ENCODE measurements around the gene DUSP3. TPM values are rescaled to one million over a fixed set of nuclear protein-coding genes. Genes with fewer than 3 reads are reported as not detected.
A peak's percentile ranks its signal among the peaks of the same experiment; 100 is the strongest.

The DUSP3 gene
- total and polyA plus RNA-seq, 2 of the 13 experiments (the other 11 are each of a cell fraction or from before 2014, with no cell fraction given): 60.0 to 71.5 TPM

DNA sequence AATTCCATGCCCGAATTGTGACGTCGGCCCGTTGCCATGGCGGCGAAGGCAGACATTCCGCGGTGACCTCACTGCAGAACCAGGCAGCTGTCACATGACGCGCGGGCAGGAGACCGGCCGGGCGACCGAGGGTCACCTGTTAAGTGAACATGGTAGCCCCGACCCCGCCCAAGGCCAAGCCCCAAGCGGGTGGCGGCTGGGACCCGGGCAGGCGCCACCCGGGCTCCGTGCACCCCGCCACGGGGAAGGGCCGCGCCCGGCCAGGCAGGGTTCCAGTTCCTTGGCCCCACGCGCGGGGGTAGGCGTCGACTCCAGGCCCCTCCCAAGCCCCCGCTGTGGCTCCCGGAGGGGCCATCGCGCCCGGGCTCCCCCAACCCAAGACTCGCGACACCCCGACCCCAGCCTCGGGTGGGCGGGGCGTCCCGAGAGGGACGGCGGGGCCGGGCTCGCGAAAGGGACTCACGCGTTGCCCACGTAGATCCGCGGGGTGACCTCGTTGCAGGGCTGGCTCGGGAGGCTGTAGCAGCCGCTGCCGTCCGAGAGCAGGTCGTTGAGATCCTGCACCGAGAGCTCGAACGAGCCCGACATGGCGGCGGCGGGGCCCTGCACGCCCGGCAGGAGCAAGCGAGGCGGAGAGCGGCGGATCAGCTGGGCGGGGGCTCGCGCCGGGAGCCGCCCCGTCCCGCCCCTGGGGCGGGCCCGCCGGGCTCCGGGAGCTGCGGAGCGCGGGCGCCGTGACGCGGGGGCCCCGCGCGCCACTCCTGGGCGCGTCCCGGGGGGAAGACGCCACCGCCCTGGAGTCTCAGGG, at the start of gene DUSP3 (continued):
- TF ChIP-seq, protein P1, sequence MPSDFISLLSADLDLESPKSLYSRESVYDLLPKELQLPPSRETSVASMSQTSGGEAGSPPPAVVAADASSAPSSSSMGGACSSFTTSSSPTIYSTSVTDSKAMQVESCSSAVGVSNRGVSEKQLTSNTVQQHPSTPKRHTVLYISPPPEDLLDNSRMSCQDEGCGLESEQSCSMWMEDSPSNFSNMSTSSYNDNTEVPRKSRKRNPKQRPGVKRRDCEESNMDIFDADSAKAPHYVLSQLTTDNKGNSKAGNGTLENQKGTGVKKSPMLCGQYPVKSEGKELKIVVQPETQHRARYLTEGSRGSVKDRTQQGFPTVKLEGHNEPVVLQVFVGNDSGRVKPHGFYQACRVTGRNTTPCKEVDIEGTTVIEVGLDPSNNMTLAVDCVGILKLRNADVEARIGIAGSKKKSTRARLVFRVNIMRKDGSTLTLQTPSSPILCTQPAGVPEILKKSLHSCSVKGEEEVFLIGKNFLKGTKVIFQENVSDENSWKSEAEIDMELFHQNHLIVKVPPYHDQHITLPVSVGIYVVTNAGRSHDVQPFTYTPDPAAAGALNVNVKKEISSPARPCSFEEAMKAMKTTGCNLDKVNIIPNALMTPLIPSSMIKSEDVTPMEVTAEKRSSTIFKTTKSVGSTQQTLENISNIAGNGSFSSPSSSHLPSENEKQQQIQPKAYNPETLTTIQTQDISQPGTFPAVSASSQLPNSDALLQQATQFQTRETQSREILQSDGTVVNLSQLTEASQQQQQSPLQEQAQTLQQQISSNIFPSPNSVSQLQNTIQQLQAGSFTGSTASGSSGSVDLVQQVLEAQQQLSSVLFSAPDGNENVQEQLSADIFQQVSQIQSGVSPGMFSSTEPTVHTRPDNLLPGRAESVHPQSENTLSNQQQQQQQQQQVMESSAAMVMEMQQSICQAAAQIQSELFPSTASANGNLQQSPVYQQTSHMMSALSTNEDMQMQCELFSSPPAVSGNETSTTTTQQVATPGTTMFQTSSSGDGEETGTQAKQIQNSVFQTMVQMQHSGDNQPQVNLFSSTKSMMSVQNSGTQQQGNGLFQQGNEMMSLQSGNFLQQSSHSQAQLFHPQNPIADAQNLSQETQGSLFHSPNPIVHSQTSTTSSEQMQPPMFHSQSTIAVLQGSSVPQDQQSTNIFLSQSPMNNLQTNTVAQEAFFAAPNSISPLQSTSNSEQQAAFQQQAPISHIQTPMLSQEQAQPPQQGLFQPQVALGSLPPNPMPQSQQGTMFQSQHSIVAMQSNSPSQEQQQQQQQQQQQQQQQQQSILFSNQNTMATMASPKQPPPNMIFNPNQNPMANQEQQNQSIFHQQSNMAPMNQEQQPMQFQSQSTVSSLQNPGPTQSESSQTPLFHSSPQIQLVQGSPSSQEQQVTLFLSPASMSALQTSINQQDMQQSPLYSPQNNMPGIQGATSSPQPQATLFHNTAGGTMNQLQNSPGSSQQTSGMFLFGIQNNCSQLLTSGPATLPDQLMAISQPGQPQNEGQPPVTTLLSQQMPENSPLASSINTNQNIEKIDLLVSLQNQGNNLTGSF (CRISPR knock-in tag; IDR thresholded peaks at IDR 0.05): peak; percentile 59
- TF ChIP-seq ARID5B (CRISPR knock-in tag; IDR thresholded peaks at IDR 0.05): peak; percentile 46
- no peak for TF ChIP-seq PHB2 (IDR thresholded peaks at IDR 0.05; ENCODE audit: partially characterized antibody)
- TF ChIP-seq PTBP1 (IDR thresholded peaks at IDR 0.05; ENCODE audit: low read depth, low read length, poor library complexity, severe bottlenecking): peak; percentile 64
- peak; percentile 82; the same call in 1 of the 2 replicates for TF ChIP-seq SIN3A (IDR thresholded peaks at IDR 0.05; ENCODE audit: borderline replicate concordance, low read depth, low read length)
- no peak; the same call in none of the 2 replicates for TF ChIP-seq FOXO1 (CRISPR knock-in tag; IDR thresholded peaks at IDR 0.05)
- TF ChIP-seq ZNF549 (CRISPR knock-in tag; IDR thresholded peaks at IDR 0.05): no peak
- peak; percentile 77 for TF ChIP-seq POLR2AphosphoS5 (IDR thresholded peaks at IDR 0.05; ENCODE audit: low read depth, low read length)
- no peak for TF ChIP-seq SOX6 (IDR thresholded peaks at IDR 0.05)
- TF ChIP-seq SOX6 (CRISPR knock-in tag; IDR thresholded peaks at IDR 0.05): no peak; the same call in none of the 2 replicates
- no peak for TF ChIP-seq ZNF775 (CRISPR knock-in tag; IDR thresholded peaks at IDR 0.05; ENCODE audit: borderline replicate concordance)
- TF ChIP-seq, protein P2, sequence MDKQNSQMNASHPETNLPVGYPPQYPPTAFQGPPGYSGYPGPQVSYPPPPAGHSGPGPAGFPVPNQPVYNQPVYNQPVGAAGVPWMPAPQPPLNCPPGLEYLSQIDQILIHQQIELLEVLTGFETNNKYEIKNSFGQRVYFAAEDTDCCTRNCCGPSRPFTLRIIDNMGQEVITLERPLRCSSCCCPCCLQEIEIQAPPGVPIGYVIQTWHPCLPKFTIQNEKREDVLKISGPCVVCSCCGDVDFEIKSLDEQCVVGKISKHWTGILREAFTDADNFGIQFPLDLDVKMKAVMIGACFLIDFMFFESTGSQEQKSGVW (CRISPR knock-in tag; IDR thresholded peaks at IDR 0.05; ENCODE audit: borderline replicate concordance): no peak
- TF ChIP-seq ZNF563 (CRISPR knock-in tag; IDR thresholded peaks at IDR 0.05): peak; percentile 97
- no peak for TF ChIP-seq KLF9 (CRISPR knock-in tag; IDR thresholded peaks at IDR 0.05; ENCODE audit: low read depth)
- TF ChIP-seq, protein P3, sequence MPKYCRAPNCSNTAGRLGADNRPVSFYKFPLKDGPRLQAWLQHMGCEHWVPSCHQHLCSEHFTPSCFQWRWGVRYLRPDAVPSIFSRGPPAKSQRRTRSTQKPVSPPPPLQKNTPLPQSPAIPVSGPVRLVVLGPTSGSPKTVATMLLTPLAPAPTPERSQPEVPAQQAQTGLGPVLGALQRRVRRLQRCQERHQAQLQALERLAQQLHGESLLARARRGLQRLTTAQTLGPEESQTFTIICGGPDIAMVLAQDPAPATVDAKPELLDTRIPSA (CRISPR knock-in tag; IDR thresholded peaks at IDR 0.05; ENCODE audit: borderline replicate concordance): no peak; the same call in 1 of the 2 replicates
- no peak for TF ChIP-seq SIN3B (IDR thresholded peaks at IDR 0.05; ENCODE audit: low read length)
- TF ChIP-seq KLF15 (CRISPR knock-in tag; IDR thresholded peaks at IDR 0.05; ENCODE audit: borderline replicate concordance): peak; percentile 44; the same call in 1 of the 2 replicates
- TF ChIP-seq ZSCAN21 (CRISPR knock-in tag; IDR thresholded peaks at IDR 0.05; ENCODE audit: borderline replicate concordance): peak; percentile 95
- peak; percentile 51 for TF ChIP-seq SKI (IDR thresholded peaks at IDR 0.05; ENCODE audit: partially characterized antibody)
